DMS153 treated with DMSO at 0.1 percent for 48 hours (cell line): ENCODE measurements around the gene SRPK2.
"Not testable (repeated sequence)": the region's sequence is repeated elsewhere in the genome, so short reads cannot be mapped to it uniquely, and the experiment has no call there.

ENCODE experiments used
- DNase-seq: peaks from one replicate; lab custom pipeline; 2025; ENCODE audit not compliant: unreplicated experiment; lab: John Stamatoyannopoulos, UW

The SRPK2 gene

DNA sequence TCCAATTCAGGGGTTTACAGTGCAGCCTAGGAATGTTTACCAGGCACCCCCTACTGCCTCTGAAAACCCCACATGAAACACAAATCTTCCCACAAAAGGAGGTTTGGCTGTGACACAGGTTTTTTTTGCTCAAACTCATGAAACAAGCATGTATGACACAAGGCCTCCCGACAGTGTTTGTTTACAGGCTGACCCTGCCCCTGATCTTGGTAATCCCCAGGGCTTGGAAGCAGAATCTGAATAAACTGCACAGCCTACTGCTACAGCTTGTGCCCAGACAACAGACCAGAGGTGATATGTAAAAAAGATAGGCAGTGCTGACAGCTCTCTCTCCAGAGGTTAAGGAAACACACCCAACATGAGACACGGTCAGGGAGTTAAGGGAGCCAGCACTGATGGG is 190.5 kb downstream of the SRPK2 start:
- DNase-seq: no peak

DNA sequence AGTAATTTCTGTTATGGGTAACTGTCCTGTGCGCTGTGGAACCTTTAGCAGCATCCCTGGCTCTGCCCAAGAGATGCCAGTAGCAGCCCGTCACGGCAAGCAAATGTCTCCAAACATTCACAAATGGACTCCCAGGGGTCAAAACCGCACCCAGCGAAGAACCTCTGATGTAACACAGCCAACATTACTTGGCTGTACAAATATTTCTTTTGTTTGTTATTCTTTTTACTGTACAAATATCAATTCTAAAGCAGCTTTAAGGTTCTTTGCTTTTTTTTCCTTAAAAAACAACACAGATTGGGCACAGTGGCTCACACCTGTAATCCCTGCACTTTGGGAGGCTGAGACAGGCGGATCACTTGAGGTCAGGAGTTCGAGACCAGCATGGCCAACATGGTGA is 192.2 kb downstream of the SRPK2 start:
- no peak for DNase-seq

DNA sequence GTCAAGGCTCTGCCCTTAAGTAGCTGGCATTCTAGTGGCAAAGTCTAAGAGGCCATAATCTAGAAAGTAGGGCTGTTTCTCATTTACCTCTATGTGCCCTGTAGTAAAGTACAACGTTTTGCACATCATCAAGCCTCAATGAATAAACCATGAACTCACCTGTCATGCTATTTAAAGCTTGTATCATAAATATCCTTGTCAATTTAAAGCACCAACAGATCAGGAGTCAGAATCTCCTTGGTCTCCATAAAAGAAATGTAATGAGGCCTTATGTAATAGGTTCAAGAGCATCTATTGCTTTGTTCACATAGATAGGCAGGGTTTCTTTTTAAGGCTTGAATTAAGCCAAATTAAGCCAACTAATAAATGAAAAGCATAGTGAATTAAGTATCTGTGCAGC is 192.8 kb downstream of the SRPK2 start:
- no peak for DNase-seq

- not testable (repeated sequence) for DNase-seq
Observed at GRCh38 chr7:105194959-105195358, 193.8 kb downstream of the SRPK2 start.

GRCh38 chr7:105191331-105191730 is 197.4 kb downstream of the SRPK2 start:
- DNase-seq: no peak

GRCh38 chr7:105189859-105190492 is 198.7 kb downstream of the SRPK2 start:
- no peak for DNase-seq

- DNase-seq: no peak
Observed at GRCh38 chr7:105188201-105188600, 200.5 kb downstream of the SRPK2 start.

DNA sequence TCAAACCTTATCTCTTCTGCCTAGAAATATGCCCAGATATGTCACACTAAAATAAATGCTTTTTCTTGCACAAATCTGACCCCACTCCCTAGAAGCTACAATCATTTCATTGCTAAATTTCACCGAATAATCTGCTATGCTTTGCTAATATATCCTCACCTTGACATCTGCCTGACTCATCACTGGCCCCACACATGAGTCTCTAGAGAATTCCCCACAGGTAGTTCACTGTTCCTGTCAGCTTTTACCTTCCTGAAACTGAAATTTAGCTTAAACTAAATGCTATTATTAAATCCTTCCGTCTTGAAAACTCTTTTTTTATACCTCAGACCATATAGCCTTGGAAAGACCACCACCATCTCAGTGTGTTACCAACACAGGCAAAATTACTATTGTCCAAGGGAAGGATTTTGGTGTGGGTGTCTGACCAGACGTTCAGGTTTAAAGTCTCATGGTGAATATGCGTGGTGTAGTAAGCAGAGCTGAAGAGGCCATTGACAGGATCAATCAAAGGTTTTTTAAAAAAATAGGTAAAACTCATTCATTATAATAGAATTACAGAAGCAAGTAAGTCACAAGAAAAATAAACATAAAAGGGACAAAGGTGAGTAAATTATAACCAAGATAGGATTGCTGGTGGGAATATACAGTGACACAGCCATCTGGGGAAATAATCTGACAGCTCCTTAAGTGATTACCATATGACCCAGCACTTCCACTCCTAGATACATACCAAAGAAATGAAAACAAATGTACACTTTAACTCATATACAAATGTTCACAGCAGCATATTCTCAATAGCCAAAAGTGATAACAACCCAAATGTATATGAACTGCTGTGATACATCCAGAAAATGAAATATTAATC is 201.2 kb downstream of the SRPK2 start:
- DNase-seq: no peak

DNA sequence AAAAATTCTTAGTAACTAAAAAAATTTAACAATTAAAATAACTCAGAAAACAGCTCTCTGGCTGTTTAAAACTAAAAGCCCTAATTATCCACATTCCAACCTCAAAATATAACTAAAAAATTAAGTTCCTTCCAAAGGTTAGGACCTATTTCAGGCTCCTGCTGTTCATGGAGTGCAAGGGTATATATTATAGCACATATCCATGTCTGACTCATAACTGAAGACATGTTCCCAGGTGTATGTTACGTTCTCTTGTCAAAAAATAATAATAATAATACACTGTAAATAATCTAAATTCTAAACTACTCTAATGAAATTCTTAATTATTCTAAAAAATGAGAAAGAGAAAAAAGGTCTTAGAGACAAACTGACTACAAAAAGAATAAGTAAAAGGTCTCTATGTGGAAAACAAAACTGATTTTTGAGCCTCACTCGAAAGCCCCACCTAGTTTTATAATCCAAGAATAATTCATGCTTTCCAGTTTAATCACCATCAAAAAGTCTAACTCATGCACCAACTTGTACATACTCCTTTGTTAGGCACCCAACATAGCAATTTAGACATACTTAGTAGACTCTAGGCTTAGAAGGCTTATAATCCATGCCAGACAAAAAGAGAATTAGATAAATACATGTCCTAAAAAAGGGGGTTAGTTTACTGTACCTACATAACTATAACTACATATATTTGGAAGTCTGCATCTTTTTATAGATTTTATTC is 203.3 kb downstream of the SRPK2 start:
- DNase-seq: no peak

- DNase-seq: no peak
Observed at GRCh38 chr7:105180002-105180401, 208.7 kb downstream of the SRPK2 start.

- DNase-seq: no peak
Observed at GRCh38 chr7:105178928-105179541, 209.7 kb downstream of the SRPK2 start.

- no peak for DNase-seq
Observed at GRCh38 chr7:105178177-105178576, 210.5 kb downstream of the SRPK2 start.

- no peak for DNase-seq
Observed at GRCh38 chr7:105177026-105177425, 211.7 kb downstream of the SRPK2 start.

DNA sequence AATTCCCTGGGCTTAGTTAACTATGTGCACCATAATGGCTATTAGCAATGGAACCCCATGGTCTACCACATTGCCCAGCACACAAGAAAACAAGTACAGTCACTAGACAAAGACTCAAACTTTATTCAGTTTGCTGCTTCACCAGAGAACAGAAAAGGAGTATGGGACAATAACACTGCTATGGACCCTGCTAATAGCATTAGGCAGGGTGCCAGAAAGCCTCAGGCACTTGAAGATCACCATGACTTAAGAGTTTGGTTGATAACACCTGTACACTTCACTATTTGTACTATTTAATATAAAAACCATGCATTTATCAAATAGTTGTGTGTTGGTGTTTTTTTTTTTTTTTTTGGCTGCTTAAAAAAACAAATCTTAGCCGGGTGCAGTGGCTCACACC is 215.1 kb downstream of the SRPK2 start:
- DNase-seq: no peak

- no peak for DNase-seq
Observed at GRCh38 chr7:105164751-105165150, 224.0 kb downstream of the SRPK2 start.

DNA sequence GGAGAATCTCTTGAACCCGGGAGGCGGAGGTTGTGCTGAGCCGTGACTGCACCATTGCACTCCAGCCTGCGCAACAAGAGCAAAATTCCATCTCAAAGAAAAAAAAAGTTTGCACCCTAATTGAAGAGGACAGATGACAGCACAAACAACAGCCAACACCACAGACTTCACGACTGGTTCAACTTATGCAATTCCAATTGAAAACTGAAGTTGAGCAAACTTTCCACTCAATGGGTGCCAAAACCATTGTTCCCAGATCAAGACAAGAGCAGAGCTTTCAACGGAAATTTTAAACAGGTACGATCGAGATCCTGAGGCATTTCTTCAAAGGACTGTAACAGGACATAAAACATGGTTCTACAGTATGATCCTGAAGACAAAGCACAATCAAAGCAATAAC is 225.0 kb downstream of the SRPK2 start:
- no peak for DNase-seq

GRCh38 chr7:105161366-105161765 is 227.4 kb downstream of the SRPK2 start:
- no peak for DNase-seq

GRCh38 chr7:105157278-105157677 is 231.4 kb downstream of the SRPK2 start:
- no peak for DNase-seq

DNA sequence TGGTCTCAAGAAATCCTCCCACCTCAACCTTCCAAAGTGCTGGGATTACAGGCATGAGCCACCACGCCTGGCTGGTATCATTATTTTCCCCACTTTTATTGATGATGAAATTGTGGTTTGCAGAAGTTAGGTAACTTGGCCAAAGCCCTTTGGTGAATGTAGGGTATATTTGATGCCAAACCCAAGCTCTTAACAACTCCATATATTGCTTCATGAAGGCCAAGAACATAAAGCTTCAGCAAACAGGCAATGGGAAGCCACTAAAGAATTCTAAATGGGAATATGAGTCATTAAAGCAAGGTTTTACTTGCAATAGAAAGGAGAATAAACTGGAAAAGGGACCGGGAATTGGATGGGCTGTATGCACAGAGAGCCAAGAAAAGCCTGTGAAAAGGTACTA is 232.0 kb downstream of the SRPK2 start:
- no peak for DNase-seq

- no peak for DNase-seq
Observed at GRCh38 chr7:105154084-105154483, 234.6 kb downstream of the SRPK2 start.

DNA sequence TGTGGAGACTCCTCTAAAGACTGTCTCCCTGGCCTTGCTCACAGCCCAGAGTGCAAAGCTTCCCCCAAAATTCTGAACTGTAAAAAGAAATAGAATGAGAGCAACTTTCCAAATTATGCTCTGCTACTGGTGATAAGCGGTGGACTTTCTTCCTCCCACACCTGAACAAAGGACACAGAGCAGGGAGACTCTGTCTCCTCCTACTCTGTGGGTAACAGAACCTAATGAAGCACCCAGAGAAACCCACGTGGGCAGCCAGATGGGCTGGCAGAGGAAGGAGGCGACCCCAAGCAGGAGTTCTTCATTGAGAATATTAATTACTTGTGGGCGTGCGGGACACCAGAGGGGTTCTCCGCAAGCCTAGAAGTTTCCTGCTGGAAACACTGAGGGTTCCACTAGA is 235.2 kb downstream of the SRPK2 start:
- no peak for DNase-seq

- DNase-seq: no peak
Observed at GRCh38 chr7:105151152-105151551, 237.6 kb downstream of the SRPK2 start.
